Hair follicular keratinocyte (primary cell): ENCODE results near the gene OR4C16. TPM values are rescaled to one million over a fixed set of nuclear protein-coding genes. Genes with fewer than 3 reads are reported as not detected.

Source experiments
- total RNA-seq: library from RNA; depleted of rRNA; stranded (reverse); fragments of >200 nt; gene quantifications from 2 replicates; pipeline ENCODE4 v1.2.3, GENCODE V29; 2015

OR4C16 gene, protein sequence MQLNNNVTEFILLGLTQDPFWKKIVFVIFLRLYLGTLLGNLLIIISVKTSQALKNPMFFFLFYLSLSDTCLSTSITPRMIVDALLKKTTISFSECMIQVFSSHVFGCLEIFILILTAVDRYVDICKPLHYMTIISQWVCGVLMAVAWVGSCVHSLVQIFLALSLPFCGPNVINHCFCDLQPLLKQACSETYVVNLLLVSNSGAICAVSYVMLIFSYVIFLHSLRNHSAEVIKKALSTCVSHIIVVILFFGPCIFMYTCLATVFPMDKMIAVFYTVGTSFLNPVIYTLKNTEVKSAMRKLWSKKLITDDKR
- not detected in 2 replicates for total RNA-seq

DNA sequence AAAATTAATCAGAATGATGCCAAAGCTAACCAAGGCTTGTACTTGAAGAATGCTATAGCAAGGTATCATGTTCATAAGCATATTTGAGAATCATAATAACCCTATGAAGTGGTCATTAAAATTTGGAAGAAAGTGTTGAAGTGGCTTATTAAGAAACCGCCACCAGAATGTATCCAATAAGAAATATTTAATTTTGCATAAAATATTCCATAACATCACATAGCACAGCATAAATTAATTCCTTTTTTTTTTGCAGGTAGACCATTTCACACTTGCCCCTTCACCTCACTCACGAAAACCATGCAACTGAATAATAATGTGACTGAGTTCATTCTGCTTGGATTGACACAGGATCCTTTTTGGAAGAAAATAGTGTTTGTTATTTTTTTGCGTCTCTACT lies at the start of gene OR4C16:
OR4C16 (plus strand) TSS at position 301 of the 400 bp plus-strand sequence; CDS start at position 301, 0 bp downstream.

DNA sequence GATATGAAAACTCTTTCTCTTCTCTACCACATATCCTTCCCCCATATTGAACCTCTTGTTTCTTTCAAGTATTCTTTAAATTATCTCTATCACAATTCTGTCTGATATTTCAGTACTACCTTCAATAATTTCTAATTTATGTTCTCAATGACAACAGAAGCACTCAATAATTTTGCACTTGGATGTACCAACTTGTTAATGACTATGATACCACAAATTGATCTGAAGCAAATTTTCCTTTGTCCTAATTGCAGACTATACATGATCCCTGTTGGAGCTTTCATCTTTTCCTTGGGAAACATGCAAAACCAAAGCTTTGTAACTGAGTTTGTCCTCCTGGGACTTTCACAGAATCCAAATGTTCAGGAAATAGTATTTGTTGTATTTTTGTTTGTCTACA lies 17.8 kb upstream of the OR4C16 start, which contains the start of gene OR4C15:
OR4C15 (plus strand) TSS at position 301 of the 400 bp plus-strand sequence; CDS start at position 301, 0 bp downstream.

DNA sequence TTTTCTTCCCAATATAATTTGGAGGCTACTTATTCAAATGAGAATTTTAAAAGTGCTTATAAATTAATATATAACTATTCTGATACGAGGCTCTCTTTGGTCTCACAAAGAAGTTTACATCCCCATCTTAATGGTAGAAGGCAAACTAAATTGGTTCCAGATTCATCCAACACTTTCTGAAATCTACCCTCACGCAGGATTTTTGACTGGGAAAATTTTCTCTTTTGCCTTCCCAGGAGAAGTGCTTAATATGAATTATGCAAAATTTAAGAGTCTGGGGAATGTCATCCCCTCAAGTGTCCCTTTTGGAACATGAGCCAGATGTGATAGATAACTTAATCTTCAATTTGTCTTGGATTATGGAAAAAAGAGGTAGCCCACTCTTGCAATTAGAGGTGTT lies 35.6 kb downstream of the OR4C16 start, which contains the start of gene OR4C11:
OR4C11 (minus strand) TSS at position 101 of the 400 bp plus-strand sequence. CDS start 3,272 bp downstream, outside the sequence.

Other genes starting within 250 kb of the OR4C16 start
- not detected in 2 replicates for gene OR4A16, start 228.9 kb upstream of the OR4C16 start, total RNA-seq
- gene OR4A15, start 204.2 kb upstream of the OR4C16 start, total RNA-seq = not detected in 2 replicates
- gene OR4C15, start 17.7 kb upstream of the OR4C16 start, total RNA-seq = not detected in 2 replicates
- not detected in 2 replicates for gene OR4C11, start 35.5 kb downstream of the OR4C16 start, total RNA-seq
- gene OR4P4, start 63.0 kb downstream of the OR4C16 start, total RNA-seq = not detected in 2 replicates
- not detected in 2 replicates for gene OR4S2, start 76.2 kb downstream of the OR4C16 start, total RNA-seq
- gene OR4C6, start 90.1 kb downstream of the OR4C16 start, total RNA-seq = not detected in 2 replicates
- not detected in 2 replicates for gene OR5D13, start 201.3 kb downstream of the OR4C16 start, total RNA-seq
- not detected in 2 replicates for gene OR5D14, start 223.4 kb downstream of the OR4C16 start, total RNA-seq
- gene OR5L1, start 239.2 kb downstream of the OR4C16 start, total RNA-seq = not detected in 2 replicates
- gene OR5D18, start 247.5 kb downstream of the OR4C16 start, total RNA-seq = not detected in 2 replicates